HEK293 (cell line): ENCODE data around the gene USO1.

Experiments used
- CTCF ChIA-PET: fragments of 350-600 bp; formaldehyde crosslinking; extraction: SDS; loops from one replicate; lab custom pipeline; 2021; ENCODE audit warnings: antibody characterized with exemption; lab: Yijun Ruan, JAX
- POLR2A ChIA-PET: fragments of 300-600 bp; formaldehyde crosslinking; extraction: SDS; loops from one replicate; lab custom pipeline; 2020; ENCODE audit warnings: antibody characterized with exemption, inconsistent platforms; lab: Yijun Ruan, JAX
- H3K27ac ChIP-seq: fragments of 200-500 bp; sonication (Bioruptor generic); 2 replicates; pipeline ENCODE4 v1.5.1; 2014; ENCODE audit warnings: low read depth, low read length, control low read depth, inconsistent platforms; ENCODE audit errors: extremely low read depth
- H3K36me3 ChIP-seq, 2 experiments: fragments of 200-500 bp in 1 of 2; sonication (Bioruptor generic) in 1 of 2; 1 replicate in 1 of 2; 2 replicates in 1 of 2; pipeline ENCODE4 v1.5.1; 2014 to 2017; ENCODE audit warnings: inconsistent platforms in 2 of 2, low read length in 2 of 2; ENCODE audit not compliant: control insufficient read depth in 2 of 2, insufficient read depth in 1 of 2
- H3K4me1 ChIP-seq: fragments of 200-500 bp; sonication (Bioruptor generic); 2 replicates; pipeline ENCODE4 v1.5.1; 2014; ENCODE audit warnings: mild to moderate bottlenecking, low read length, inconsistent platforms; ENCODE audit not compliant: control insufficient read depth, insufficient read depth
- H3K4me3 ChIP-seq: 2 replicates; pipeline ENCODE4 v1.5.1; 2011; ENCODE audit warnings: low read depth, mild to moderate bottlenecking, control low read depth, low read length, moderate library complexity
- H3K9me3 ChIP-seq: fragments of 200-500 bp; sonication (Bioruptor generic); 2 replicates; pipeline ENCODE4 v1.5.1; 2014; ENCODE audit warnings: low read depth, low read length, inconsistent platforms; ENCODE audit not compliant: control insufficient read depth, insufficient read depth
- KLF10 ChIP-seq: fragments of 450-650 bp; IDR thresholded peaks from 2 replicates; pipeline ENCODE4 v1.5.1; 2018; ENCODE audit warnings: missing biosample characterization, mild to moderate bottlenecking, missing genetic modification characterization
- MYNN ChIP-seq: fragments of 450-650 bp; formaldehyde crosslinking; IDR thresholded peaks from 2 replicates; pipeline ENCODE4 v1.5.1; 2016; ENCODE audit warnings: missing biosample characterization, missing genetic modification characterization, borderline replicate concordance
- SALL2 ChIP-seq: fragments of 450-650 bp; formaldehyde crosslinking; IDR thresholded peaks from 2 replicates; pipeline ENCODE4 v1.5.0; 2017; ENCODE audit warnings: missing biosample characterization, mild to moderate bottlenecking, missing genetic modification characterization, borderline replicate concordance
- ZNF114 ChIP-seq: fragments of 450-650 bp; formaldehyde crosslinking; IDR thresholded peaks from 2 replicates; pipeline ENCODE4 v1.5.0; 2017; ENCODE audit warnings: missing biosample characterization, missing genetic modification characterization
- ZNF132 ChIP-seq: fragments of 450-650 bp; formaldehyde crosslinking; IDR thresholded peaks from 2 replicates; pipeline ENCODE4 v1.5.1; 2017; ENCODE audit warnings: missing biosample characterization, missing genetic modification characterization, borderline replicate concordance
- ZNF146 ChIP-seq: fragments of 450-650 bp; formaldehyde crosslinking; IDR thresholded peaks from 2 replicates; pipeline ENCODE4 v1.5.1; 2016; ENCODE audit warnings: missing biosample characterization, missing genetic modification characterization
- ZNF157 ChIP-seq: fragments of 450-650 bp; formaldehyde crosslinking; IDR thresholded peaks from 2 replicates; pipeline ENCODE4 v1.5.1; 2016; ENCODE audit warnings: missing biosample characterization, missing genetic modification characterization
- ZNF169 ChIP-seq: fragments of 450-650 bp; formaldehyde crosslinking; IDR thresholded peaks from 2 replicates; pipeline ENCODE4 v1.5.1; 2016; ENCODE audit warnings: missing biosample characterization, missing genetic modification characterization
- ZNF174 ChIP-seq: fragments of 450-650 bp; formaldehyde crosslinking; IDR thresholded peaks from 2 replicates; pipeline ENCODE4 v1.5.0; 2017; ENCODE audit warnings: missing biosample characterization, mild to moderate bottlenecking, missing genetic modification characterization
- ZNF2 ChIP-seq: fragments of 450-650 bp; formaldehyde crosslinking; IDR thresholded peaks from 2 replicates; pipeline ENCODE4 v1.5.1; 2016; ENCODE audit warnings: missing biosample characterization, missing genetic modification characterization
- ZNF202 ChIP-seq: fragments of 450-650 bp; formaldehyde crosslinking; IDR thresholded peaks from 2 replicates; pipeline ENCODE4 v1.5.1; 2016; ENCODE audit warnings: missing biosample characterization, missing genetic modification characterization, borderline replicate concordance
- ZNF324 ChIP-seq: fragments of 450-650 bp; formaldehyde crosslinking; IDR thresholded peaks from 2 replicates; pipeline ENCODE4 v1.5.1; 2016; ENCODE audit warnings: missing biosample characterization, missing genetic modification characterization
- ZNF501 ChIP-seq: fragments of 450-650 bp; formaldehyde crosslinking; IDR thresholded peaks from 2 replicates; pipeline ENCODE4 v1.5.1; 2016; ENCODE audit warnings: missing biosample characterization, missing genetic modification characterization
- ZNF514 ChIP-seq: fragments of 450-650 bp; formaldehyde crosslinking; IDR thresholded peaks from 2 replicates; pipeline ENCODE4 v1.5.1; 2016; ENCODE audit warnings: missing biosample characterization, missing genetic modification characterization
- ZNF560 ChIP-seq: fragments of 450-650 bp; formaldehyde crosslinking; IDR thresholded peaks from 2 replicates; pipeline ENCODE4 v1.5.1; 2017; ENCODE audit warnings: missing biosample characterization, missing genetic modification characterization, borderline replicate concordance
- ZNF596 ChIP-seq: fragments of 450-650 bp; IDR thresholded peaks from 2 replicates; pipeline ENCODE4 v1.5.0; 2018; ENCODE audit warnings: missing biosample characterization, mild to moderate bottlenecking, missing genetic modification characterization, moderate library complexity
- ZNF621 ChIP-seq: fragments of 450-650 bp; formaldehyde crosslinking; IDR thresholded peaks from 2 replicates; pipeline ENCODE4 v1.5.1; 2017; ENCODE audit warnings: missing biosample characterization, missing genetic modification characterization
- ZNF624 ChIP-seq: fragments of 450-650 bp; formaldehyde crosslinking; IDR thresholded peaks from 2 replicates; pipeline ENCODE4 v1.5.1; 2017; ENCODE audit warnings: missing biosample characterization, missing genetic modification characterization
- ZNF707 ChIP-seq: fragments of 450-650 bp; formaldehyde crosslinking; IDR thresholded peaks from 2 replicates; pipeline ENCODE4 v1.5.1; 2016; ENCODE audit warnings: missing biosample characterization, missing genetic modification characterization
- ZNF768 ChIP-seq: fragments of 450-650 bp; formaldehyde crosslinking; IDR thresholded peaks from 2 replicates; pipeline ENCODE4 v1.5.1; 2018; ENCODE audit warnings: missing biosample characterization, mild to moderate bottlenecking, missing genetic modification characterization
- TF ChIP-seq, protein P1 (sequence below): fragments of 450-650 bp; formaldehyde crosslinking; IDR thresholded peaks from 2 replicates; pipeline ENCODE4; 2016; ENCODE audit warnings: missing biosample characterization, missing genetic modification characterization
- TF ChIP-seq, protein P2 (sequence below): fragments of 450-650 bp; formaldehyde crosslinking; IDR thresholded peaks from 2 replicates; pipeline ENCODE4 v1.5.1; 2016; ENCODE audit warnings: missing biosample characterization, missing genetic modification characterization, borderline replicate concordance
- TF ChIP-seq, protein P3 (sequence below): fragments of 450-650 bp; formaldehyde crosslinking; IDR thresholded peaks from 2 replicates; pipeline ENCODE4 v1.5.1; 2016; ENCODE audit warnings: missing biosample characterization, missing genetic modification characterization
- TF ChIP-seq, protein P4 (sequence below): fragments of 450-650 bp; formaldehyde crosslinking; IDR thresholded peaks from 2 replicates; pipeline ENCODE4 v1.5.1; 2016; ENCODE audit warnings: missing biosample characterization, missing genetic modification characterization

The USO1 gene

DNA sequence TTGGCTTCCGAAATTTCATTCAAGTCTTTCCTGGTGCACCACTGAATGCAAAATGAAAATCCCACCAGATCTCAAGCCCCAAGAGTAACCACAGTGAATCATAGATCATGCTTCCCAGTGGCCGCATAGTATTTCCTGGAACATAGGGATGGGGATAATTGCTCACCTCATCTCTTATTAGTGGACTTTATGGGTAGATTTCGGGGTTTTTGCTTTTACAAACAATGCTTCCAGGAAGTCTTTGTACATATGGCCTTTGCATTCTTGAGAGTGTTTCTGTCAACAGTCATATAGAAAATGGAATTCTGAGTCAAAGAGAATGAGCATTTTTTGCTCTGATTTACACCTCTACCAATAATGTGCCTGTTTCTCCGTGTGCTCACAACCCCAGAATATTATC is 124.5 kb downstream of the USO1 start:
- CTCF ChIA-PET, result interaction anchor here (0.7 to 1.7 kb wide), 8 partner anchors 8 to 293 kb away, joined by 3 to 12 read pairs (median 6); partner anchors contain the start of genes CDKL2 and ODAPH
- H3K9me3 ChIP-seq, result no peaks in the 10 kb centered on the region
- no peak overlapping the region for H3K4me3 ChIP-seq
- no peaks in the 10 kb centered on the region for H3K4me1 ChIP-seq
- H3K27ac ChIP-seq, result no peak overlapping the region
- TF ChIP-seq KLF10 (tag by site-specific recombination) (no peak), ZNF560 (tag by site-specific recombination) (no peak), ZNF768 (tag by site-specific recombination) (no peak), ZNF169 (tag by site-specific recombination) (no peak), ZNF174 (no peak), MYNN (tag by site-specific recombination) (no peak), ZNF324 (tag by site-specific recombination) (no peak), ZNF621 (tag by site-specific recombination) (no peak), ZNF114 (tag by site-specific recombination) (no peak), ZNF501 (no peak), ZNF2 (no peak), SALL2 (tag by site-specific recombination) (no peak), ZNF202 (no peak), ZNF707 (tag by site-specific recombination) (no peak), ZNF514 (tag by site-specific recombination) (no peak)
- TF ChIP-seq, protein P1, sequence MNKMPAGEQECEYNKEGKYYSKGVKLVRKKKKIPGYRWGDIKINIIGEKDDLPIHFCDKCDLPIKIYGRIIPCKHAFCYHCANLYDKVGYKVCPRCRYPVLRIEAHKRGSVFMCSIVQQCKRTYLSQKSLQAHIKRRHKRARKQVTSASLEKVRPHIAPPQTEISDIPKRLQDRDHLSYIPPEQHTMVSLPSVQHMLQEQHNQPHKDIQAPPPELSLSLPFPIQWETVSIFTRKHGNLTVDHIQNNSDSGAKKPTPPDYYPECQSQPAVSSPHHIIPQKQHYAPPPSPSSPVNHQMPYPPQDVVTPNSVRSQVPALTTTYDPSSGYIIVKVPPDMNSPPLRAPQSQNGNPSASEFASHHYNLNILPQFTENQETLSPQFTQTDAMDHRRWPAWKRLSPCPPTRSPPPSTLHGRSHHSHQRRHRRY (tag by site-specific recombination), result no peak
- TF ChIP-seq, protein P2, sequence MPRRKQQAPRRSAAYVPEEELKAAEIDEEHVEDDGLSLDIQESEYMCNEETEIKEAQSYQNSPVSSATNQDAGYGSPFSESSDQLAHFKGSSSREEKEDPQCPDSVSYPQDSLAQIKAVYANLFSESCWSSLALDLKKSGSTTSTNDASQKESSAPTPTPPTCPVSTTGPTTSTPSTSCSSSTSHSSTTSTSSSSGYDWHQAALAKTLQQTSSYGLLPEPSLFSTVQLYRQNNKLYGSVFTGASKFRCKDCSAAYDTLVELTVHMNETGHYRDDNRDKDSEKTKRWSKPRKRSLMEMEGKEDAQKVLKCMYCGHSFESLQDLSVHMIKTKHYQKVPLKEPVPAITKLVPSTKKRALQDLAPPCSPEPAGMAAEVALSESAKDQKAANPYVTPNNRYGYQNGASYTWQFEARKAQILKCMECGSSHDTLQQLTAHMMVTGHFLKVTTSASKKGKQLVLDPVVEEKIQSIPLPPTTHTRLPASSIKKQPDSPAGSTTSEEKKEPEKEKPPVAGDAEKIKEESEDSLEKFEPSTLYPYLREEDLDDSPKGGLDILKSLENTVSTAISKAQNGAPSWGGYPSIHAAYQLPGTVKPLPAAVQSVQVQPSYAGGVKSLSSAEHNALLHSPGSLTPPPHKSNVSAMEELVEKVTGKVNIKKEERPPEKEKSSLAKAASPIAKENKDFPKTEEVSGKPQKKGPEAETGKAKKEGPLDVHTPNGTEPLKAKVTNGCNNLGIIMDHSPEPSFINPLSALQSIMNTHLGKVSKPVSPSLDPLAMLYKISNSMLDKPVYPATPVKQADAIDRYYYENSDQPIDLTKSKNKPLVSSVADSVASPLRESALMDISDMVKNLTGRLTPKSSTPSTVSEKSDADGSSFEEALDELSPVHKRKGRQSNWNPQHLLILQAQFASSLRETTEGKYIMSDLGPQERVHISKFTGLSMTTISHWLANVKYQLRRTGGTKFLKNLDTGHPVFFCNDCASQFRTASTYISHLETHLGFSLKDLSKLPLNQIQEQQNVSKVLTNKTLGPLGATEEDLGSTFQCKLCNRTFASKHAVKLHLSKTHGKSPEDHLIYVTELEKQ, result no peak
- no peaks in the 10 kb centered on the region for H3K36me3 ChIP-seq
- POLR2A ChIA-PET, result interaction anchor here (1.3 kb wide), 1 partner anchor 125 kb away, joined by 8 read pairs; the partner anchor contains the start of gene USO1

DNA sequence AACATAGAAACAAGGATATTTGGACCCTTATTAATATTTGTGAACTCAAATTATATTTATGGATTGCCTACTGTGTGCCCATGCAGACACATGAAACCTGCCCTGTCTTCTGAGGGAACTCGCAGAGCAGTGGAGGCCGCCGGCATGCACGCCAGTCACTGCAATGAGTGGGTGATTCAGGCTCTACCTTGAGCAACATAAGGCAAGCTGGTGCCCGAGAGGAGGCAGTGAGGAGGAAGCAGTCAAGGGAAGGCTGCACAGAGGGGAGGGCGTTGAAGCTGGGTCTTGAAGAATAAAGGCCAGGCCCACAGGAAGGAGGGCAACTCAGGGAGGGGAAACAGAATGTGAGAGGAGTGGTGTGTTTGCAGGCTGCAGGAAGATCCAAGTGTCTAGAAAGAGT is 125.1 kb downstream of the USO1 start:
- H3K36me3 ChIP-seq, result no peaks in the 10 kb centered on the region
- H3K4me1 ChIP-seq, result no peaks in the 10 kb centered on the region
- POLR2A ChIA-PET, result no interaction called here
- TF ChIP-seq ZNF157 (tag by site-specific recombination) (no peak), ZNF768 (tag by site-specific recombination) (no peak), ZNF146 (no peak), ZNF596 (no peak), ZNF624 (no peak), ZNF132 (tag by site-specific recombination) (no peak)
- TF ChIP-seq, protein P3, sequence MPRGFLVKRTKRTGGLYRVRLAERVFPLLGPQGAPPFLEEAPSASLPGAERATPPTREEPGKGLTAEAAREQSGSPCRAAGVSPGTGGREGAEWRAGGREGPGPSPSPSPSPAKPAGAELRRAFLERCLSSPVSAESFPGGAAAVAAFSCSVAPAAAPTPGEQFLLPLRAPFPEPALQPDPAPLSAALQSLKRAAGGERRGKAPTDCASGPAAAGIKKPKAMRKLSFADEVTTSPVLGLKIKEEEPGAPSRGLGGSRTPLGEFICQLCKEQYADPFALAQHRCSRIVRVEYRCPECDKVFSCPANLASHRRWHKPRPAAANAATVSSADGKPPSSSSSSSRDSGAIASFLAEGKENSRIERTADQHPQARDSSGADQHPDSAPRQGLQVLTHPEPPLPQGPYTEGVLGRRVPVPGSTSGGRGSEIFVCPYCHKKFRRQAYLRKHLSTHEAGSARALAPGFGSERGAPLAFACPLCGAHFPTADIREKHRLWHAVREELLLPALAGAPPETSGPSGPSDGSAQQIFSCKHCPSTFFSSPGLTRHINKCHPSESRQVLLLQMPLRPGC (tag by site-specific recombination), result no peak
- TF ChIP-seq, protein P4, sequence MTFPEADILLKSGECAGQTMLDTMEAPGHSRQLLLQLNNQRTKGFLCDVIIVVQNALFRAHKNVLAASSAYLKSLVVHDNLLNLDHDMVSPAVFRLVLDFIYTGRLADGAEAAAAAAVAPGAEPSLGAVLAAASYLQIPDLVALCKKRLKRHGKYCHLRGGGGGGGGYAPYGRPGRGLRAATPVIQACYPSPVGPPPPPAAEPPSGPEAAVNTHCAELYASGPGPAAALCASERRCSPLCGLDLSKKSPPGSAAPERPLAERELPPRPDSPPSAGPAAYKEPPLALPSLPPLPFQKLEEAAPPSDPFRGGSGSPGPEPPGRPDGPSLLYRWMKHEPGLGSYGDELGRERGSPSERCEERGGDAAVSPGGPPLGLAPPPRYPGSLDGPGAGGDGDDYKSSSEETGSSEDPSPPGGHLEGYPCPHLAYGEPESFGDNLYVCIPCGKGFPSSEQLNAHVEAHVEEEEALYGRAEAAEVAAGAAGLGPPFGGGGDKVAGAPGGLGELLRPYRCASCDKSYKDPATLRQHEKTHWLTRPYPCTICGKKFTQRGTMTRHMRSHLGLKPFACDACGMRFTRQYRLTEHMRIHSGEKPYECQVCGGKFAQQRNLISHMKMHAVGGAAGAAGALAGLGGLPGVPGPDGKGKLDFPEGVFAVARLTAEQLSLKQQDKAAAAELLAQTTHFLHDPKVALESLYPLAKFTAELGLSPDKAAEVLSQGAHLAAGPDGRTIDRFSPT, result no peak
- no peak overlapping the region for H3K4me3 ChIP-seq
- no peak overlapping the region for H3K27ac ChIP-seq
- no peaks in the 10 kb centered on the region for H3K9me3 ChIP-seq
- CTCF ChIA-PET, result interaction anchor here (0.6 to 0.7 kb wide), 2 partner anchors 81 to 272 kb away, joined by 3 read pairs; no protein-coding TSS in a partner anchor
